Ishikawa (cell line): ENCODE data around the gene PRDM12.

ENCODE experiments used
- CREB1 ChIP-seq: IDR thresholded peaks from 2 replicates; pipeline ENCODE4 v1.6.1; 2012; ENCODE audit warnings: low read depth
- EGR1 ChIP-seq: IDR thresholded peaks from 2 replicates; pipeline ENCODE4 v1.6.1; 2012
- EP300 ChIP-seq: IDR thresholded peaks from 2 replicates; pipeline ENCODE4 v1.6.1; 2012; ENCODE audit warnings: borderline replicate concordance
- FOXM1 ChIP-seq: IDR thresholded peaks from 2 replicates; pipeline ENCODE4 v1.6.1; 2012; ENCODE audit warnings: low read depth, borderline replicate concordance
- MAX ChIP-seq: IDR thresholded peaks from 2 replicates; pipeline ENCODE4 v1.6.1; 2012
- NFIC ChIP-seq: IDR thresholded peaks from 2 replicates; pipeline ENCODE4 v1.6.1; 2012
- RAD21 ChIP-seq: IDR thresholded peaks from 2 replicates; pipeline ENCODE4 v1.6.1; 2012; ENCODE audit warnings: low read depth
- REST ChIP-seq: IDR thresholded peaks from 2 replicates; pipeline ENCODE4 v1.6.1; 2012; ENCODE audit warnings: low read depth, mild to moderate bottlenecking
- TCF12 ChIP-seq: IDR thresholded peaks from 2 replicates; pipeline ENCODE4 v1.6.1; 2012; ENCODE audit warnings: low read depth
- TEAD4 ChIP-seq: IDR thresholded peaks from 2 replicates; pipeline ENCODE4 v1.6.1; 2012
- ZBTB7A ChIP-seq: IDR thresholded peaks from 2 replicates; pipeline ENCODE4 v1.6.1; 2012; ENCODE audit warnings: low read depth

DNA sequence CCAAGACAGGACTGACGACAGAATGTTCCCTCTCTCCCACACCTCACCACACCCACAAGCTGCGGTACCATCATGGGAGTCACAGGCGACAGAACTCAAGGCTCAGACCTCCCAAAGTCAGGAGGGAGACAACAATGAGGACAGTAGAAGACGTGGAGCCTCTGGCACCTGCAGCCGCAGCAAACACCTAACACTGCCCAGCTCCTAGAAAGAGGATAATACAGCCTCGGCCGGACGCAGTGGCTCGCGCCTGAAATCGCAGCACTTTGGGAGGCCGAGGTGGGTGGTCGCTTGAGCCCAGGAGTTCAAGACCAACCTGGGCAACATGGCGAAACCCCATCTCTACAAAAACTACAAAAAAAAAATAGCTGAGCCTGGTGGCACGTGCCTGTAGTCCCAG lies 13.2 kb upstream of the PRDM12 start:
- TF ChIP-seq ZBTB7A = no peak
- TF ChIP-seq REST = no peak
- no peak for TF ChIP-seq EGR1
- TF ChIP-seq EP300 = no peak
- no peak for TF ChIP-seq MAX
- no peak for TF ChIP-seq RAD21
- no peak for TF ChIP-seq NFIC
- TF ChIP-seq TEAD4 = no peak
- TF ChIP-seq FOXM1 = no peak
- TF ChIP-seq CREB1 = no peak
- no peak for TF ChIP-seq TCF12
